ENCODE measurements around the gene GMDS. TPM values are rescaled to one million over a fixed set of nuclear protein-coding genes. Genes with fewer than 3 reads are reported as not detected.

Gene GMDS
- total RNA-seq, 1 donor = 23.2 TPM

- TF ChIP-seq CTCF (IDR thresholded peaks at IDR 0.05; ENCODE audit: extremely low read depth, low read depth, low read length) = no peak
- Histone ChIP-seq H2AFZ (ENCODE audit: low read length) (no peak overlapping the region), H3K27me3 (ENCODE audit: insufficient read depth, low read length) (no peaks in the 10 kb centered on the region), H3K36me3 (ENCODE audit: insufficient read depth, low read length) (no peaks in the 10 kb centered on the region), H3K4me2 (ENCODE audit: insufficient read depth, low read length) (no peak overlapping the region), H3K4me3 (ENCODE audit: insufficient read depth, low read length) (no peak overlapping the region), H3K4me1 (ENCODE audit: insufficient read depth, low read length) (peaks cover 8% of the 10 kb centered on the region), H4K20me1 (ENCODE audit: insufficient read depth, low read length) (no peaks in the 10 kb centered on the region), H3K27ac (ENCODE audit: low read depth, low read length) (no peak overlapping the region), H3K79me2 (ENCODE audit: insufficient read depth, low read length) (peaks cover 36% of the 10 kb centered on the region), H3K9me3 (ENCODE audit: low read depth, low read length) (no peaks in the 10 kb centered on the region)
- DNase-seq (ENCODE audit: insufficient read length, low spot score, missing footprints) = no peak
Observed at GRCh38 chr6:2218866-2219265, 26.5 kb downstream of the GMDS start.

- Histone ChIP-seq H3K4me1 (ENCODE audit: insufficient read depth, low read length) (no peaks in the 10 kb centered on the region), H3K36me3 (ENCODE audit: insufficient read depth, low read length) (no peaks in the 10 kb centered on the region), H3K9me3 (ENCODE audit: low read depth, low read length) (no peaks in the 10 kb centered on the region), H4K20me1 (ENCODE audit: insufficient read depth, low read length) (no peaks in the 10 kb centered on the region), H3K79me2 (ENCODE audit: insufficient read depth, low read length) (peaks cover 17% of the 10 kb centered on the region), H2AFZ (ENCODE audit: low read length) (no peak overlapping the region), H3K4me3 (ENCODE audit: insufficient read depth, low read length) (no peak overlapping the region), H3K27me3 (ENCODE audit: insufficient read depth, low read length) (no peaks in the 10 kb centered on the region), H3K4me2 (ENCODE audit: insufficient read depth, low read length) (no peak overlapping the region), H3K27ac (ENCODE audit: low read depth, low read length) (no peak overlapping the region)
- no peak for TF ChIP-seq CTCF (IDR thresholded peaks at IDR 0.05; ENCODE audit: extremely low read depth, low read depth, low read length)
- DNase-seq (ENCODE audit: insufficient read length, low spot score, missing footprints) = no peak
Observed at GRCh38 chr6:2216794-2217383, 28.5 kb downstream of the GMDS start.

DNA sequence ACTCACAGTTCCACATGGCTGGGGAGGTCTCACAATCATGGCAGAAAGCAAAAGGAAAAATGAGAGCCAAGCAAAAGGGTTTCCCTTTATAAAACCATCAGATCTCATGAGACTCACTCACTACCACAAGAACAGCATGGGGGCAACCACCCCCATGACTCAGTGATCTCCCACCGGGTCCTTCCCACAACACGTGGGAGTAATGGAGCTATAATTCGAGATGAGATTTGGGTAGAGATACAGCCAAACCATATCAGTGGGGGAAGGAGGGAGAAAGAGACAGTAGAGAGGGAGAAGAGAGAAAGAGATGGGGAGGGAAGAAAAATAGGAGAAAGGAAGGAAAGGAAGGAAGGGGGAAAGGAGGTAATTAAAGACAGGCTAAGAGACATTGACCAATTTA is 30.1 kb downstream of the GMDS start:
- H3K27me3 ChIP-seq (ENCODE audit: insufficient read depth, low read length) = no peaks in the 10 kb centered on the region
- H3K9me3 ChIP-seq (ENCODE audit: low read depth, low read length) = no peaks in the 10 kb centered on the region
- H4K20me1 ChIP-seq (ENCODE audit: insufficient read depth, low read length) = no peaks in the 10 kb centered on the region
- H3K4me2 ChIP-seq (ENCODE audit: insufficient read depth, low read length) = no peak overlapping the region
- peaks cover 7% of the 10 kb centered on the region for H3K79me2 ChIP-seq (ENCODE audit: insufficient read depth, low read length)
- H2AFZ ChIP-seq (ENCODE audit: low read length) = no peak overlapping the region
- TF ChIP-seq CTCF (IDR thresholded peaks at IDR 0.05; ENCODE audit: extremely low read depth, low read depth, low read length) = no peak
- no peak for DNase-seq (ENCODE audit: insufficient read length, low spot score, missing footprints)
- no peaks in the 10 kb centered on the region for H3K4me1 ChIP-seq (ENCODE audit: insufficient read depth, low read length)
- H3K4me3 ChIP-seq (ENCODE audit: insufficient read depth, low read length) = no peak overlapping the region
- no peak overlapping the region for H3K27ac ChIP-seq (ENCODE audit: low read depth, low read length)
- H3K36me3 ChIP-seq (ENCODE audit: insufficient read depth, low read length) = no peaks in the 10 kb centered on the region

DNA sequence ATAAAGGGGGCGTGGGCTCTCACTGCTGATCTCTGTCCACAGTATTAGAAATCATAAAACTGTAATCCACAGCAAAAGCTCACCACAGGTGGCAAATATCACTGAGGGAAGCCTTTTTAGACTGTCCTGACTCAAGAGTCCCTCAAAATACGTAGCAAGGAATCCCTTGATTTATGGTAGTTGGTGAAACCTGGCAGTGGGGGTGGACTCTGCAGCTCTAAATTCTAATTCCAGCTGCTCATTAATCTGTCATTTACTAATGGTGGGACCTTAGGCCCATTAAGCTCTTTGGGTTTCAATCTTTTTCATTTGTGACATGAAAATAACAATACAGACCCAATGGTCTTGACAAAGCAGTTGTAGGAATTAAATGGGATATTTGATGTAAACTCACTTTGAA is 32.3 kb downstream of the GMDS start:
- H3K4me2 ChIP-seq (ENCODE audit: insufficient read depth, low read length) = no peak overlapping the region
- H3K36me3 ChIP-seq (ENCODE audit: insufficient read depth, low read length) = no peaks in the 10 kb centered on the region
- no peak for TF ChIP-seq CTCF (IDR thresholded peaks at IDR 0.05; ENCODE audit: extremely low read depth, low read depth, low read length)
- H4K20me1 ChIP-seq (ENCODE audit: insufficient read depth, low read length) = no peaks in the 10 kb centered on the region
- no peaks in the 10 kb centered on the region for H3K27me3 ChIP-seq (ENCODE audit: insufficient read depth, low read length)
- DNase-seq (ENCODE audit: insufficient read length, low spot score, missing footprints) = no peak
- H3K4me1 ChIP-seq (ENCODE audit: insufficient read depth, low read length) = no peaks in the 10 kb centered on the region
- H3K4me3 ChIP-seq (ENCODE audit: insufficient read depth, low read length) = no peak overlapping the region
- no peak overlapping the region for H3K27ac ChIP-seq (ENCODE audit: low read depth, low read length)
- peaks cover 7% of the 10 kb centered on the region for H3K79me2 ChIP-seq (ENCODE audit: insufficient read depth, low read length)
- H3K9me3 ChIP-seq (ENCODE audit: low read depth, low read length) = no peaks in the 10 kb centered on the region
- no peak overlapping the region for H2AFZ ChIP-seq (ENCODE audit: low read length)
